Astrocyte of the cerebellum (primary cell): Measurements from ENCODE around the gene DMC1.
"Not testable (repeated sequence)": the region's sequence is repeated elsewhere in the genome, so short reads cannot be mapped to it uniquely, and the experiment has no call there.

Source experiments
- DNase-seq: peaks from one replicate; pipeline ENCODE4 v3.0.0-alpha.2; 2011; ENCODE audit warnings: low read depth
- H3K4me3 ChIP-seq: 2 replicates; pipeline ENCODE4 v1.5.1; 2011; ENCODE audit warnings: mild to moderate bottlenecking, low read depth, low read length, moderate library complexity
- in situ Hi-C: cut with HindIII; loops from 2 replicates; pipeline ENCODE4 v1.10.0; 2017; ENCODE audit warnings: low sequenced_read_pairs
- TF ChIP-seq, protein P1 (sequence below): IDR thresholded peaks from 2 replicates; pipeline ENCODE4 v1.5.1; 2012; ENCODE audit warnings: low read length, low read depth, moderate library complexity, mild to moderate bottlenecking; ENCODE audit errors: missing control alignments

The DMC1 gene

GRCh38 chr22:38601221-38601764 lies 31.3 kb upstream of the DMC1 start:
- in situ Hi-C loops = no loop called here
- DNase-seq = no peak
- TF ChIP-seq, protein P1, sequence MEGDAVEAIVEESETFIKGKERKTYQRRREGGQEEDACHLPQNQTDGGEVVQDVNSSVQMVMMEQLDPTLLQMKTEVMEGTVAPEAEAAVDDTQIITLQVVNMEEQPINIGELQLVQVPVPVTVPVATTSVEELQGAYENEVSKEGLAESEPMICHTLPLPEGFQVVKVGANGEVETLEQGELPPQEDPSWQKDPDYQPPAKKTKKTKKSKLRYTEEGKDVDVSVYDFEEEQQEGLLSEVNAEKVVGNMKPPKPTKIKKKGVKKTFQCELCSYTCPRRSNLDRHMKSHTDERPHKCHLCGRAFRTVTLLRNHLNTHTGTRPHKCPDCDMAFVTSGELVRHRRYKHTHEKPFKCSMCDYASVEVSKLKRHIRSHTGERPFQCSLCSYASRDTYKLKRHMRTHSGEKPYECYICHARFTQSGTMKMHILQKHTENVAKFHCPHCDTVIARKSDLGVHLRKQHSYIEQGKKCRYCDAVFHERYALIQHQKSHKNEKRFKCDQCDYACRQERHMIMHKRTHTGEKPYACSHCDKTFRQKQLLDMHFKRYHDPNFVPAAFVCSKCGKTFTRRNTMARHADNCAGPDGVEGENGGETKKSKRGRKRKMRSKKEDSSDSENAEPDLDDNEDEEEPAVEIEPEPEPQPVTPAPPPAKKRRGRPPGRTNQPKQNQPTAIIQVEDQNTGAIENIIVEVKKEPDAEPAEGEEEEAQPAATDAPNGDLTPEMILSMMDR = no peak
- H3K4me3 ChIP-seq = no peak overlapping the region

DNA sequence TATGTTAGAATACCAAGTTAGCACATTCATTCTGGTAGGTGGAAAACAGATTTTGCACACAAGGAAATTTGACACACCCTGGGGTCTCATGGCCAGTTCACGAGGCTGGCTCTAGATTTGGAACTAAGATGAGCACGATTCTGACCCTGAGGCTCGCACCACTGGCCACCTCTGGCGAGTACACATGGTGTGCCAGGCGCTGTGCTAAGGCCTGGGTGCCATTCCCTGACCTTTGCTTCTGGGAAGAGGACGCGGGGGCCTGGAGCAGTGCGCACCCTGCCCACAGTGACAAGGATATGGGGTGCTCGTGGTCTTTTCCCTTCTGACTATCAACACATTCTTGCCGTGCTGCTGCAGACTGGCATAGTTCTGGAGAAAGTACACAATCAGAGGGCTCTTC lies 29.5 kb upstream of the DMC1 start:
- no peak overlapping the region for H3K4me3 ChIP-seq
- in situ Hi-C loops = no loop called here
- TF ChIP-seq, protein P1 = no peak
- DNase-seq = no peak

DNA sequence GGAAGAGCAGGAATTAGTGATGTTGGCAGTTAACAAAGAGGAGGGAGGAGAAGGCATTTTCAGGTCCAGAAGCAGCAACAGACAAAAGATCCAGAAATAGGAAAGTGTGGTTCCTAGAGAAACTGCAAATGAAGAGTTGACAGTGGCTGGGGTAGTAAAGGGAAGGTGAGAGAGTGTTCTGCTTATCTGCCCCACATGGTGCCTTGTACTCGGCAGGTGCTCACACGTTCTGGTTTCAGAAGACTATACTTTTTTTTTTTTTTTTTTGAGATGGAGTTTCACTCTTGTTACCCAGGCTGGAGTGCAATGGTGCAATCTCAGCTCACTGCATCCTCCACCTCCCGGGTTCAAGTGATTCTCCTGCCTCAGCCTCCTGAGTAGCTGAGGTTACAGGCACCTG lies 12.9 kb upstream of the DMC1 start:
- DNase-seq, in situ Hi-C loops, H3K4me3 ChIP-seq: not testable (repeated sequence)

DNA sequence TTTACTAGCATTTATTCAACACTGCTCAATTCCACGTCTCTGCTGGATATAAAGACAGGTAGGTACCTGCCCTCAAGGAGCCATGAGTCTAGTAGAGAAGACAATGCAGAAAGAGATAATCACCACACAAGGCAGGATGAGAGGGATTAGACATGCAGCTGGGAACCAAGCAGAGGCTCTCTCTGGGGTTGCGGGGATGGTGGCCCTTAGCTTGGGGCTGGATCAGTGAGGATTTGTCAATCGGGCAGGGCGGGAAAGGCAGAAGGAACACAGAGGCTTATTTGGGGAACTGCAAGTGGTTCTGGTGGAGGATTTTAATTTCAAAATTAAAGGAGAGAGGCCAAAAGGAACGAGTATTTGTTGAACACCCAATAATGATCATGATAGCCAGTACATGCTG lies 8.5 kb upstream of the DMC1 start:
- DNase-seq = no peak
- in situ Hi-C loops = no loop called here

DNA sequence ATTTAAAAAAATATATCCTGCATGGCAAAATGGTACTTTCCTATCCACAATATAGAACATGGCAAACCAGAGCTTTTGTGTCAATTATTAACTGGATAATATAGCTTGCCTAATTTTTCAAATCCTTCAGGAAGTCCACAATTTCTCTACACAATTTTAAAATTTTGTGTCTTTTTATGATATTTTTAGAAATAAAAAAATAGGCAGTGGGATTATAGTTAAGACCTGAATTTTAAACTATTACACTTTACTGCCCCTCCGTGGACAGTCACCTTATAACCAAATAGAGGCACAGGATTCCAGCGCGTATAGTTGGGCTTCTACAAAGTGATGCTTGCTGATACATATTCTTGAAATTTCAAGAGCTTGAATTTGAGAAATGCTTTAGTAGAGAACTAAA lies 2.1 kb upstream of the DMC1 start:
- DNase-seq = peak; percentile 41
- no peak overlapping the region for H3K4me3 ChIP-seq
- TF ChIP-seq, protein P1 = peak; percentile 47
- in situ Hi-C loops = no loop called here

More for the DNA sequence above, 8.5 kb upstream of the DMC1 start:
- H3K4me3 ChIP-seq = no peak overlapping the region
- TF ChIP-seq, protein P1 = no peak

DNA sequence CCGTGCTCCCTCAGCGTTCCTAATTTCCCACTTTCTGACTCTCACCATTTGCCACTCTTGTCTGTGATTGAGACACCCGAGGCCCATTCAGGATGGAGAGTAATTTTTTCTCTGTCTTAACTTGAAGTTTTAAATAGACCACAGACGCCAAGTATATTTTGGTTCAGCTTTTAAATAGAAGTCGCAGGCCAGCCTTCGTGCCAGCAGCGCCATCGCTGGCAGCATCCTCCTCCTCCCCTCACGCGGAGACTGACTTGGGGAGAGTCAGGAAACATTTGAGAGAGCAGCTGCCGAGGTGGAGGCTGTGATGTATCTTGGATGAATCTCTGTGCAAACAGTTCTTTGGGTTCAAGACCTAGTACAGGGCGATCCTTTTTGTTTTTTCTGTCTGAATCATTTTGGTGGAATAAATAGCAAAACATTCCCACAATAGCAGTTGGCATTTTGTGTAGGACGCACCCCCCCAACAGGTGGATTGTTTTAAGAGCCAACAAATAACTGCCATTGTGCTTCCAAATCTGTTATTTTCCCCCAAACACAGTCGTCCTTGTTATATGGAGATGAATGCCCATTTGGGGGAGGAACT lies 889 bp upstream of the DMC1 start:
- TF ChIP-seq, protein P1 = no peak
- H3K4me3 ChIP-seq = peak overlapping the region; percentile 54
- in situ Hi-C loops = no loop called here
- no peak for DNase-seq

- in situ Hi-C loops = no loop called here
- H3K4me3 ChIP-seq = peak overlapping the region; percentile 45
- TF ChIP-seq, protein P1 = no peak
- DNase-seq = no peak
These were observed 607 bp downstream of the DMC1 start for GRCh38 chr22:38569181-38569971.
